Measurements from ENCODE around the gene CISH. TPM values are rescaled to one million over a fixed set of nuclear protein-coding genes. Genes with fewer than 3 reads are reported as not detected.
A peak's percentile ranks its signal among the peaks of the same experiment; 100 is the strongest.

CISH gene
- total and polyA plus RNA-seq, 10 of the 15 experiments (the other 5 are each of a cell fraction or from before 2014, with no cell fraction given): 0.21 to 4.4 (median 1.8) TPM

DNA sequence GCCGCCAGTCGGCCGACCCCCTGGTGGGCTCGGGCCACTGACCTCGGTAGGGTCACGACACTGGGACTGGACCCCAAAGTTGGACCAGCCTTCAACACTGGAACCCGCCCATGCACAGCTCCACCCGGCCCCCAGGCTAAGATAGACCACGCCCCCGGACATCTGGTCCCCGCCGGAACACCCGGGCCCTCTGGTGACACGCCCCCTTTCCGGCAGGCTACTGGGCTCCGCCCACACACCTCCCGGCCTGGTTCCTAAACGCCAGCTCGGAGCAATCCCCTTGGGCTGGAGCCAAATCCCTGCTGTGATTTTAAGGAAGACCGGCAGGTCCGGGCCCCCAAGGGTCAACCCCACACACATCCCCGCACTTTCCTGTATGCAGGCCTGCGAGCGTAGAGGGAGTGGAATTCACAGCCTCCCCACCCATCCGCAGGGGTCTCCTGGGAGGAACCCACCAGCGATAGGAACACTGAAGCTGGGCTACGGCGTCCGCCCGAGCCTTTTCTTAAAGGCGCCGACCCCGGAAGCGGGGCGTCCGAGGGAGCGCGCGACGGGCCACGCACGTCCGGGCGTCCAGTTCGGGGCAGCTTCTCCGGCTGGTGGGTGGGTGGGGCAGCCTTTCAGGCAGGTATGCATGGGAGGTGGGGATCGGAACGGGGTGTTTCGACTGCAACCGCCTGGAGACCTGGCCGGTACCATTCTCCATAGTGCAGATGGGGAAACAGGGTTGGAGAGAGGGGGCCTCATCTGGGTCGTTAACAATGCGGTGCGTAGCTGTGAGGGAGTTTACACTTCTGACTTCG, 42.4 kb downstream of the CISH start, which contains the start of gene HEMK1 (continued):
- TF ChIP-seq, protein P1, sequence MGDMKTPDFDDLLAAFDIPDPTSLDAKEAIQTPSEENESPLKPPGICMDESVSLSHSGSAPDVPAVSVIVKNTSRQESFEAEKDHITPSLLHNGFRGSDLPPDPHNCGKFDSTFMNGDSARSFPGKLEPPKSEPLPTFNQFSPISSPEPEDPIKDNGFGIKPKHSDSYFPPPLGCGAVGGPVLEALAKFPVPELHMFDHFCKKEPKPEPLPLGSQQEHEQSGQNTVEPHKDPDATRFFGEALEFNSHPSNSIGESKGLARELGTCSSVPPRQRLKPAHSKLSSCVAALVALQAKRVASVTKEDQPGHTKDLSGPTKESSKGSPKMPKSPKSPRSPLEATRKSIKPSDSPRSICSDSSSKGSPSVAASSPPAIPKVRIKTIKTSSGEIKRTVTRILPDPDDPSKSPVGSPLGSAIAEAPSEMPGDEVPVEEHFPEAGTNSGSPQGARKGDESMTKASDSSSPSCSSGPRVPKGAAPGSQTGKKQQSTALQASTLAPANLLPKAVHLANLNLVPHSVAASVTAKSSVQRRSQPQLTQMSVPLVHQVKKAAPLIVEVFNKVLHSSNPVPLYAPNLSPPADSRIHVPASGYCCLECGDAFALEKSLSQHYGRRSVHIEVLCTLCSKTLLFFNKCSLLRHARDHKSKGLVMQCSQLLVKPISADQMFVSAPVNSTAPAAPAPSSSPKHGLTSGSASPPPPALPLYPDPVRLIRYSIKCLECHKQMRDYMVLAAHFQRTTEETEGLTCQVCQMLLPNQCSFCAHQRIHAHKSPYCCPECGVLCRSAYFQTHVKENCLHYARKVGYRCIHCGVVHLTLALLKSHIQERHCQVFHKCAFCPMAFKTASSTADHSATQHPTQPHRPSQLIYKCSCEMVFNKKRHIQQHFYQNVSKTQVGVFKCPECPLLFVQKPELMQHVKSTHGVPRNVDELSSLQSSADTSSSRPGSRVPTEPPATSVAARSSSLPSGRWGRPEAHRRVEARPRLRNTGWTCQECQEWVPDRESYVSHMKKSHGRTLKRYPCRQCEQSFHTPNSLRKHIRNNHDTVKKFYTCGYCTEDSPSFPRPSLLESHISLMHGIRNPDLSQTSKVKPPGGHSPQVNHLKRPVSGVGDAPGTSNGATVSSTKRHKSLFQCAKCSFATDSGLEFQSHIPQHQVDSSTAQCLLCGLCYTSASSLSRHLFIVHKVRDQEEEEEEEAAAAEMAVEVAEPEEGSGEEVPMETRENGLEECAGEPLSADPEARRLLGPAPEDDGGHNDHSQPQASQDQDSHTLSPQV (IDR thresholded peaks at IDR 0.05): peak; percentile 7; the same call in 1 of the 2 replicates
- TF ChIP-seq ZNF384 (IDR thresholded peaks at IDR 0.05; ENCODE audit: borderline replicate concordance, low read depth, low read length) (no peak), TCF3 (IDR thresholded peaks at IDR 0.05; ENCODE audit: borderline replicate concordance, insufficient read depth, low read depth, low read length) (peak; percentile 67; the same call in 1 of the 2 replicates), ZNF274 (IDR thresholded peaks at IDR 0.05; ENCODE audit: insufficient read depth, insufficient read length) (no peak), DPF2 (IDR thresholded peaks at IDR 0.05) (peak; percentile 60; the same call in 1 of the 2 replicates), LARP7 (IDR thresholded peaks at IDR 0.05) (peak; percentile 51), POLR2A (IDR thresholded peaks at IDR 0.05; ENCODE audit: low read depth, low read length) (peak; percentile 85), CHD2 (IDR thresholded peaks at IDR 0.05; ENCODE audit: borderline replicate concordance, low read depth, low read length) (peak; percentile 54; the same call in 1 of the 2 replicates), RB1 (IDR thresholded peaks at IDR 0.05; ENCODE audit: borderline replicate concordance) (peak; percentile 96), BRCA1 (IDR thresholded peaks at IDR 0.05; ENCODE audit: low read depth, low read length) (no peak), ZNF622 (IDR thresholded peaks at IDR 0.05) (no peak), IRF4 (IDR thresholded peaks at IDR 0.05; ENCODE audit: low read depth, low read length) (no peak), POLR2AphosphoS2 (IDR thresholded peaks at IDR 0.05; ENCODE audit: low read depth, low read length) (no peak), MTA3 (IDR thresholded peaks at IDR 0.05; ENCODE audit: borderline replicate concordance, low read length) (no peak; the same call in 1 of the 2 replicates), RAD51 (IDR thresholded peaks at IDR 0.05) (no peak), CBFB (IDR thresholded peaks at IDR 0.05; ENCODE audit: low read depth) (peak; percentile 39; the same call in 1 of the 2 replicates), SP1 (IDR thresholded peaks at IDR 0.05; ENCODE audit: low read depth, low read length) (peak; percentile 75), SRF (IDR thresholded peaks at IDR 0.05; ENCODE audit: low read depth in 2 of 2, low read length in 2 of 2) (peak in 1 of 2 experiments; percentile 88; a peak in 2 of 4 replicates), ZSCAN29 (IDR thresholded peaks at IDR 0.05) (peak; percentile 50; the same call in 1 of the 2 replicates), SMAD1 (IDR thresholded peaks at IDR 0.05; ENCODE audit: low read depth, partially characterized antibody) (peak; percentile 62)
- TF ChIP-seq, protein P2, sequence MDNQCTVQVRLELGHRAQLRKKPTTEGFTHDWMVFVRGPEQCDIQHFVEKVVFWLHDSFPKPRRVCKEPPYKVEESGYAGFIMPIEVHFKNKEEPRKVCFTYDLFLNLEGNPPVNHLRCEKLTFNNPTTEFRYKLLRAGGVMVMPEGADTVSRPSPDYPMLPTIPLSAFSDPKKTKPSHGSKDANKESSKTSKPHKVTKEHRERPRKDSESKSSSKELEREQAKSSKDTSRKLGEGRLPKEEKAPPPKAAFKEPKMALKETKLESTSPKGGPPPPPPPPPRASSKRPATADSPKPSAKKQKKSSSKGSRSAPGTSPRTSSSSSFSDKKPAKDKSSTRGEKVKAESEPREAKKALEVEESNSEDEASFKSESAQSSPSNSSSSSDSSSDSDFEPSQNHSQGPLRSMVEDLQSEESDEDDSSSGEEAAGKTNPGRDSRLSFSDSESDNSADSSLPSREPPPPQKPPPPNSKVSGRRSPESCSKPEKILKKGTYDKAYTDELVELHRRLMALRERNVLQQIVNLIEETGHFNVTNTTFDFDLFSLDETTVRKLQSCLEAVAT (IDR thresholded peaks at IDR 0.05): no peak
- TF ChIP-seq, protein P3, sequence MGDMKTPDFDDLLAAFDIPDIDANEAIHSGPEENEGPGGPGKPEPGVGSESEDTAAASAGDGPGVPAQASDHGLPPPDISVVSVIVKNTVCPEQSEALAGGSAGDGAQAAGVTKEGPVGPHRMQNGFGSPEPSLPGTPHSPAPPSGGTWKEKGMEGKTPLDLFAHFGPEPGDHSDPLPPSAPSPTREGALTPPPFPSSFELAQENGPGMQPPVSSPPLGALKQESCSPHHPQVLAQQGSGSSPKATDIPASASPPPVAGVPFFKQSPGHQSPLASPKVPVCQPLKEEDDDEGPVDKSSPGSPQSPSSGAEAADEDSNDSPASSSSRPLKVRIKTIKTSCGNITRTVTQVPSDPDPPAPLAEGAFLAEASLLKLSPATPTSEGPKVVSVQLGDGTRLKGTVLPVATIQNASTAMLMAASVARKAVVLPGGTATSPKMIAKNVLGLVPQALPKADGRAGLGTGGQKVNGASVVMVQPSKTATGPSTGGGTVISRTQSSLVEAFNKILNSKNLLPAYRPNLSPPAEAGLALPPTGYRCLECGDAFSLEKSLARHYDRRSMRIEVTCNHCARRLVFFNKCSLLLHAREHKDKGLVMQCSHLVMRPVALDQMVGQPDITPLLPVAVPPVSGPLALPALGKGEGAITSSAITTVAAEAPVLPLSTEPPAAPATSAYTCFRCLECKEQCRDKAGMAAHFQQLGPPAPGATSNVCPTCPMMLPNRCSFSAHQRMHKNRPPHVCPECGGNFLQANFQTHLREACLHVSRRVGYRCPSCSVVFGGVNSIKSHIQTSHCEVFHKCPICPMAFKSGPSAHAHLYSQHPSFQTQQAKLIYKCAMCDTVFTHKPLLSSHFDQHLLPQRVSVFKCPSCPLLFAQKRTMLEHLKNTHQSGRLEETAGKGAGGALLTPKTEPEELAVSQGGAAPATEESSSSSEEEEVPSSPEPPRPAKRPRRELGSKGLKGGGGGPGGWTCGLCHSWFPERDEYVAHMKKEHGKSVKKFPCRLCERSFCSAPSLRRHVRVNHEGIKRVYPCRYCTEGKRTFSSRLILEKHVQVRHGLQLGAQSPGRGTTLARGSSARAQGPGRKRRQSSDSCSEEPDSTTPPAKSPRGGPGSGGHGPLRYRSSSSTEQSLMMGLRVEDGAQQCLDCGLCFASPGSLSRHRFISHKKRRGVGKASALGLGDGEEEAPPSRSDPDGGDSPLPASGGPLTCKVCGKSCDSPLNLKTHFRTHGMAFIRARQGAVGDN (IDR thresholded peaks at IDR 0.05): peak; percentile 40; the same call in 1 of the 2 replicates

Data from GM12878 (cell line).